Hepatocyte (in vitro differentiated cells): ENCODE measurements around the gene TMEM41B.
"Not testable (repeated sequence)": the region's sequence is repeated elsewhere in the genome, so short reads cannot be mapped to it uniquely, and the experiment has no call there.

Source experiments
- CTCF ChIP-seq: fragments of 200-600 bp; sonication (generic); IDR thresholded peaks from 2 replicates; pipeline ENCODE4 v1.5.1; 2016; ENCODE audit warnings: antibody characterized with exemption, mild to moderate bottlenecking; ENCODE audit not compliant: poor library complexity
- EZH2 ChIP-seq: fragments of 200-600 bp; sonication (generic); IDR thresholded peaks from 2 replicates; pipeline ENCODE4 v1.6.1; 2016; ENCODE audit warnings: antibody characterized with exemption, mild to moderate bottlenecking, borderline replicate concordance

- TF ChIP-seq CTCF, EZH2: not testable (repeated sequence)
These were observed 53.6 kb downstream of the TMEM41B start for GRCh38 chr11:9260838-9261146.
